Measurements from ENCODE around the gene MTM1.

DNA sequence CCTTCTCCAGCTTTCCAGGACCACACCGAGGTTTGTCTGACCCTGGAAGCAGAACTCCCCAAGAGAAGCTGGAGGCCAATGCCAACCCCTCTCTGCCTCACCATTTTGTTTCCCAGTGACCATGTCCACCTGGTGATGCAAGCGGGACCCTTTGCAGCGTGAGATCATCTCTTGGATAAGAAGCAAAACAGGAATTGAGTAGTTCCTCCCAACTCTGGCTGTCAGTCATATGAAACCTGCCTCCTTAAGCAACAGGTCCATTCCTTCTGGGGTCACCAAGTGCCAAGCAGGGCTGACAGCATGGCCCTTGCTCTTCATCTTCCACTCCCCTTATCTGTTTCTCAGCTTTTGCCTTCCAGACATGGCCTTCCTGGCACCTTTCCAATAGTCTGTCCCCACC lies 41.3 kb upstream of the MTM1 start:
- TF ChIP-seq, protein P1, sequence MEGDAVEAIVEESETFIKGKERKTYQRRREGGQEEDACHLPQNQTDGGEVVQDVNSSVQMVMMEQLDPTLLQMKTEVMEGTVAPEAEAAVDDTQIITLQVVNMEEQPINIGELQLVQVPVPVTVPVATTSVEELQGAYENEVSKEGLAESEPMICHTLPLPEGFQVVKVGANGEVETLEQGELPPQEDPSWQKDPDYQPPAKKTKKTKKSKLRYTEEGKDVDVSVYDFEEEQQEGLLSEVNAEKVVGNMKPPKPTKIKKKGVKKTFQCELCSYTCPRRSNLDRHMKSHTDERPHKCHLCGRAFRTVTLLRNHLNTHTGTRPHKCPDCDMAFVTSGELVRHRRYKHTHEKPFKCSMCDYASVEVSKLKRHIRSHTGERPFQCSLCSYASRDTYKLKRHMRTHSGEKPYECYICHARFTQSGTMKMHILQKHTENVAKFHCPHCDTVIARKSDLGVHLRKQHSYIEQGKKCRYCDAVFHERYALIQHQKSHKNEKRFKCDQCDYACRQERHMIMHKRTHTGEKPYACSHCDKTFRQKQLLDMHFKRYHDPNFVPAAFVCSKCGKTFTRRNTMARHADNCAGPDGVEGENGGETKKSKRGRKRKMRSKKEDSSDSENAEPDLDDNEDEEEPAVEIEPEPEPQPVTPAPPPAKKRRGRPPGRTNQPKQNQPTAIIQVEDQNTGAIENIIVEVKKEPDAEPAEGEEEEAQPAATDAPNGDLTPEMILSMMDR (tag by site-specific recombination; IDR thresholded peaks at IDR 0.05) = no peak
- TF ChIP-seq ZNF391 (tag by site-specific recombination; IDR thresholded peaks at IDR 0.05; ENCODE audit: borderline replicate concordance, low read depth) (no peak), SETDB1 (IDR thresholded peaks at IDR 0.05; ENCODE audit: insufficient read length, low read length) (no peak), PBX3 (CRISPR knock-in tag; IDR thresholded peaks at IDR 0.05) (no peak), KLF10 (tag by site-specific recombination; IDR thresholded peaks at IDR 0.05) (no peak), ZNF248 (tag by site-specific recombination; IDR thresholded peaks at IDR 0.05) (no peak), ZNF558 (tag by site-specific recombination; IDR thresholded peaks at IDR 0.05) (no peak)
